Nucleus accumbens (tissue), 56 donors: Measurements from ENCODE around the gene TSEN34.

Source experiments
- DNase-seq, 56 donors: peaks; one replicate each; lab custom pipeline; 2025; lab: John Stamatoyannopoulos, UW

The TSEN34 gene

GRCh38 chr19:54191011-54191810, at the start of gene TSEN34:
TSS of gene TSEN34 (plus strand) at chr19:54191308. CDS start at chr19:54191365, 57 bp downstream.
- DNase-seq: peak in 46 of 56 donors; percentile 50 to 96 (median 91)

DNA sequence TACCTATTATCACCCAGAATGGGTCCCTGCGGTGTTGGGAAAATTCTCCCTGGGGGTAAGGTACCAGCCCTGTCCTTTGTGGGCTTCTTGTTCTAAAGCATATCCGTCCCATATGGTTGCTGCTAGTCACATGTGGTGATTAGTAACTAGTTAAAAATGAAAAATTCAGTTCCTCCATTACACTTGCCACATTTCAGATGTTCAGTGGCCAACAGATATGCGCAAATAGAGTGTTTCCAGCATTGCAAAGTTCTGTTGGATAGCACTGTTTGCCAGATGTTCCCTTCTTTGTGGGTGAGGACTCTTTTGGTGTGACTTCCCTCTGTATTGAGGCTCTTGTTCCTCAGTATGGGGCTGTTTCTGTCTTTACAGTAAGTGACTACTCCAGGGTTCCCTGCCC, 49.8 kb upstream of the TSEN34 start:
- DNase-seq: no peak

DNA sequence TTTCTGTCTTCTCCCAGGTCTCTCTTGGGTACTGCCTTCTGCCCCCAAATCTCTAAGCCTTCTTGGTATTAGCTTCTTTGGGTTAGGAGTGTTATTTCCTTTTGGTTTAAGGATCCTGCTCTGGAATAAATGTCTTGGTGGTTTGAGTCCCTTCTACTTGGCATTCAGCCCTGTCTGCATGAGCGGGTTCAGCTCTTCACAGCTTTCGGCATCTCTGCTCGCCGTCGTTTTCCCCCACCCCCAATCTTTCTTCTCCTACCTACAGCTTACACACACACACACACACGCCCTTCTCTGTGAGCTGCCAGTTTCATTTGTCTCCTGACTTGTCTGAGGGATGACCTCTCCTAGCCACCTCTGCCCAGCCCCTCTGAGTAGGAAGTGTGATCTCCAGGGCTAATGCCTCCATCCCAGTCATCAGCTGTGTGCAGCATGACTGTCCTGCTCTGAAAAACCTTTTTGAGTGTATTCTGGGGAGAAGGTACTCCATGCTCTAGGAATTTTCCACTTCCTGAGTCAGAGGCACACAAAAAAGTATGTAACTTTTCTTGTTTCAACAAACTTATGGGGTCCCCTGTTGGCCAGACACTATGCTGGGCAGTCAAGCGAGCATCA, 48.8 kb upstream of the TSEN34 start:
- no peak for DNase-seq

DNA sequence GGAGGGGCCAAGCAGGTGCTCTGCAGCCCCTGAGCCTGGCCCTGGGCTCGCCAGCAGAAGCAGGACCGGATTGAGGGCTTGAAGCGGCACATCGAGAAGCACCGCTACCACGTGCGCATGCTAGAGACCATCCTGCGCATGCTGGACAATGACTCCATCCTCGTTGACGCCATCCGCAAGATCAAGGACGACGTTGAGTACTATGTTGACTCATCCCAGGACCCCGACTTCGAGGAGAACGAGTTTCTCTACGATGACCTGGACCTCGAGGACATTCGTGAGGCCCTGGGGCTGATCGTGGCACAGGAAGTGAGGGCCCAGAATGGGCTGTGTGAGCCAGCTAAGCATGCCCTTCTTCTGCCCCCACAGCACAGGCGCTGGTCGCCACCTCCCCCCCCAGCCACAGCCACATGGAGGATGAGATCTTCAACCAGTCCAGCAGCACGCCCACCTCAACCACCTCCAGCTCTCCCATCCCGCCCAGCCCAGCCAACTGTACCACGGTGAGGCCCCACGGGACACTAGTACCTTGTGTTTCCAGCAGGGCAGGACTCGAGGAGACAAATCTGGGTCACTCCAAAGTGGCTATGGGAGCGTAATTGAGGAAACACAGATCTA, 45.5 kb upstream of the TSEN34 start:
- no peak for DNase-seq

GRCh38 chr19:54147676-54148075, 43.4 kb upstream of the TSEN34 start:
- no peak for DNase-seq

DNA sequence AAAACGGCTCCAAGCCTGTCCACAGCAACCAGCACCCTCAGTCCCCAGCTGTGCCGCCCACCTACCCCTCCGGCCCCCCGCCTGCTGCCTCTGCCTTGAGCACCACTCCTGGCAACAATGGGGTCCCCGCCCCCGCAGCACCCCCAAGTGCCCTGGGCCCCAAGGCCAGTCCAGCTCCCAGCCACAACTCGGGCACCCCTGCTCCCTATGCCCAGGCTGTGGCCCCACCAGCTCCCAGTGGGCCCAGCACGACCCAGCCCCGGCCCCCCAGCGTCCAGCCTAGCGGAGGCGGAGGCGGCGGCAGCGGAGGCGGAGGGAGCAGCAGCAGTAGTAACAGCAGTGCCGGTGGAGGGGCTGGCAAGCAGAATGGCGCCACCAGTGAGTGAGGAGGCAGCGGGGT, 43.0 kb upstream of the TSEN34 start:
- no peak for DNase-seq

DNA sequence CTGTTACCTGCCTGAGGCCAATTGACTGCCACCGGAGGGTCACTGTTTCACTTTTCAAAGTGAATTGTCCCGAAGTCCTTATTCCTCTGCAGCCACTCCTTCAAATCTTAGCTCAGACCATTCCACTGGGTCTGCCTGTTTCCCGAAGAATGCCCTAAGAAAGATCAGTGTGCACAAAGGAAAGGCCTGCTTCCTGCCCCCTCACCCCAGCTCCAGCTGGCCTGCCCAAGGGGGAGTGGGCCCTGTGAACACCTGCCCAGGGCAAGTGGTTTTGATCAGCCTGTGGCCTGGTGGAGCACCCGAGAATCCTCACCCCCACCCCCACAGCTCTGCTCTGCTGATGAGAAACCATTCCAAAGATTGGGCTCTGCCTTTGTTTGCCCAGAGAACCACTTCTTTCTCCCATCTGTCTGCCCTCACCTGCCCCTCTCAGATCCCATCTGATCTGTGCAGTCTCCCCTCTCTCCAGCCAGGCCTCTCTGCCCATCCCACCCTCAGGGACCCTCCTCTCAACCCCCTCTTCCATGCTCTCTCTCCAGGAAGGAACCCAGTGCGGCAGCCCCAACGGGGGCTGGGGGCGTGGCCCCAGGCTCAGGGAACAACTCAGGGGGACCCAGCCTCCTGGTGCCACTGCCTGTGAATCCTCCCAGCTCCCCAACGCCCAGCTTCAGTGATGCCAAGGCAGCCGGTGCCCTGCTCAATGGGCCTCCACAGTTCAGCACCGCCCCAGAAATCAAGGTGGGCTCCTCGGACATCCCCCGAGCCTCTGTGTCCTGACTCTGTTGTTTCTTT, 41.9 kb upstream of the TSEN34 start:
- no peak for DNase-seq

DNA sequence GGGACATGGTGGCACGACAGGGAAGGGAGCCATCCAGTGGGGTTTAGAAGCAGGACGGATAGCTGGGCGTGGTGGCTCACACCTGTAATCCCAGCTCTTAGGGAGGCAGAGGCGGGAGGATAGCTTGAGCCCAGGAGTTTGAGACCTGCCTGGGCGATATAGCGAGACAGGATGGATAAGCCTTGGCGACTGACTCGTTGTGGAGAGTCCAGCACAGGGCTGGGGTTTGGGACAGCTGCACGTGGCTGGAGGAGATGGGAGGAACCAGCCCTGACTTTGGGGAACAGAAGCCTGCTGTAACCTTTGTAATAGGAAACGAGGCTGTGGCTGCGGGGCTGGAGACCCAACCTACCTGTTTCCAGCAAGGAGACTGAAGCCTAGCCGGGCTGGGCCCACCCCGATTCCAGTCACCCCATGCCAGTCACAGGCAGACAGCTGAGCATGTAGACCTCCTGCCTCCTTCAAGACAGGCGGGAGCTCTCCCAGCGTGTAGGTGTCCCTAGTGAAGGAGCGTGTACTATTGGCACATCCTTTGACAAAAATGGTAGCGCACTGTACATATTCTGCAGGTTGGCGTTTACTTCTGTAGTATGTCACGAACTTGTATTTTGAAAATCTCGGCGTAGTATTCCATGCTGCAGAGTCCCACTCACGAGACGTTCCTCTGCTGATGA, 39.6 kb upstream of the TSEN34 start:
- DNase-seq: peak in 10 of 56 donors; percentile 7 to 44 (median 20)

DNA sequence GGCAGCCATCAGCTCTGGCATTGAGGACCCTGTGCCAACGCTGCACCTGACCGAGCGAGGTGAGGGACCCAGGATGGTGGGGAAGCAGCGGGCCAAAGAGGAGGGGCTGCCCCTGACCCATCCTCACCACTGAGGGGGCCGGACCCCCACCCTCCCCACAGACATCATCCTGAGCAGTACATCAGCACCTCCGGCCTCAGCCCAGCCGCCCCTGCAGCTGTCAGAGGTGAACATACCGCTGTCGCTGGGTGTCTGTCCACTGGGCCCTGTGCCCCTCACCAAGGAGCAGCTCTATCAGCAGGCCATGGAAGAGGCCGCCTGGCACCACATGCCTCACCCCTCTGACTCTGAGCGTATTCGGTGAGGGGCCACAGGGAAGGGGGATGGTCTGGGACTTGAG, 38.8 kb upstream of the TSEN34 start:
- DNase-seq: no peak

DNA sequence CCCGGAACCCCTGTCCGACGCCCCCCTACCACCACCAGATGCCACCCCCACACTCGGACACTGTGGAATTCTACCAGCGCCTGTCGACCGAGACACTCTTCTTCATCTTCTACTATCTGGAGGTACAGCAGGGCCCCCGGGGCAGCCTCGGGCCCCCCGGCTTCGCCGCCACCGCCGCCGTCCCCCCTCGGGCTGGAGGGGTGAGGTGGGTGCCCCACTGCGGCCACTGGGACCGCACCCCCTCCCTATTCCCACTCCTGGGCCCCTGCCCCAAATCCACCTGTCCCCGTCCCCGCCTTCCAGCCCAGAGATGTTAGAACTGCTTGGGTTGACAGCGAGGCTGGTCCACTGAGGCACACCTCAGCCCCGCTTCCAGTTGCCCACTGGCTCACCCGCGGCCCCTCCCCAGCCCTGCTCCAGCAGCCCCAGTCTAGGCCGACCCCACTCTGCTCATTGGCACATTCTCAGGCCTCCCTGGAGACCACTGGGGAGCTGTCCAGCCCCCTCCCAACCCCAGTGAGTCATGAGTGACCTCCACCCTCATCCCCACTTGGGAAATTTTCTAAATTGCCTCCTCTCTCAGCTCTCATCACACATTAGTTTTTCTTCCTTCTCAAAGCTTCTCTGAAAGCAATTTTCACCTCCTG, 38.1 kb upstream of the TSEN34 start:
- DNase-seq: no peak

GRCh38 chr19:54153731-54154326, 37.3 kb upstream of the TSEN34 start:
- no peak for DNase-seq

GRCh38 chr19:54154603-54155345, 36.3 kb upstream of the TSEN34 start:
- no peak for DNase-seq

GRCh38 chr19:54155694-54156093, 35.4 kb upstream of the TSEN34 start:
- DNase-seq: no peak

DNA sequence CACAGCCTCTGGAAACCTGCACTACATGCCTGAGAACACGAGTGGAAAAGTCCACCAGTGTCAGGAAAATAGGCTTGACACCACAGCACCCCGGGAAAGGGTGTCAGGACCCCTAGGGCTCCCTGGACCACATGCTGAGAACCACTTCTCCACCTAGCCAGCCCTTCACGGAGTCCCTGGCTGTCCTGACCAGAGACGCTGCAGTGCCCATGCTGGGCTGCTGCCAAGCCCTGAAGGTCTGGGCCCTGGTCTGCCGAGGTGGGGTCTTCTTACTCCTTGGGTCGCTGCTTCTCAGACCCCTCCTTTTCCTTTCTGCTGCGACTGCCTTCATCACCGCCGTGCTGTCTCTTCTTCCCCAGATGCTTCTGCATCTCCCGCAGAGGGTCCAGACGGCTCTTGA, 34.6 kb upstream of the TSEN34 start:
- DNase-seq: no peak

- DNase-seq: no peak
These were observed 34.2 kb upstream of the TSEN34 start for GRCh38 chr19:54156953-54157352.

GRCh38 chr19:54158812-54159351, 32.2 kb upstream of the TSEN34 start:
- DNase-seq: peak in 2 of 56 donors; percentile 27 to 33

DNA sequence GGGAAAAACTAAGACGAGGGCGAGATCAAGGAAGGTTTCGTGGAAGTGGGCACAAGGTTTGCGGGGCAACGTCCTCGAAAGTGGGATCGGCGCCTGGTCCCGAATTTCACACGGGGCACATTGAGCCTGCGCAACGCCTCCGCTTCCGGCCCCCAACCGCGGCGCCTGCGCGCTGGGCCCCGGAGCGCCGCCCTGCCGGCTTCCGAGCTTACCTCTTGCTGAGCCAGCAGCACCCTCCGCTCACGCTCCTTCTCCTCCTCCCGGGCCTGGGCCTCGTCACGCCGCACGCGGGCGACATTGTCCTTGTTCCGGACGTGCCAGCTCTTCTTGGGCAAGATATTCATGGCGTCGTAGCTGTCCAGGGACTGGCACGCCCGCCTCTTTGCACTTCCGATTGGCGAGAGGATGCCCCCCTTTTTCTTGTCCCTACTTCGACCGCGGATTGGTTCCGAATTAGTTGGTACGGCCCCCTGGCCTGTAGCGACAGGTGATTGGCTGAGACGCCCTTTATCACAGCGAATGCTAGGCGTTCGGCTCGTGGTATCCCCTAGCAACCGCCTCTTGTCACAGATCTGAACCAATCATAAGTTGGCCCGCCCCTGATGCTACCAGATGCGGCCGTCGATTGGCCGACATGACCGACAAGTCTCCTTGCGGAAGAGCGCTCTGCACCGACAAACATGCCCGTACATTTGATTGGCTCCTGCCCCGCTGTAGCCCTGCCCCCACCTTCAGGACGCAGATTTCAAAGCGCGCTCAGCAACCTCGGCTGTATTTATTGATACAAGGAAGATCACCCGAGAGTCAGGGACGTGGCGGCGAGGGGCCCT, 31.5 kb upstream of the TSEN34 start, which contains the start of gene LENG1:
LENG1 (minus strand) TSS at position 370 of the 830 bp plus-strand sequence; CDS start at position 344, 26 bp downstream.
- DNase-seq: peak; percentile 93 to 100 (median 99)
